ENCODE measurements around the gene LIN7A. TPM values are rescaled to one million over a fixed set of nuclear protein-coding genes. Genes with fewer than 3 reads are reported as not detected.

The LIN7A gene
- total and polyA plus RNA-seq, 2 experiments from 2014 or later = 5.2 to 9.9 TPM

- 89% methylated on average over 2 of the region's 2 CpGs for WGBS (ENCODE audit: low lambda C conversion rate, missing lambda C conversion rate)
- no peaks in the 10 kb centered on the region for H3K27me3 ChIP-seq
- H4K20me1 ChIP-seq (ENCODE audit: insufficient read depth, poor library complexity, severe bottlenecking) = no peaks in the 10 kb centered on the region
- H3K36me3 ChIP-seq (replicated peaks; ENCODE audit: insufficient read depth, low read depth) = no peaks in the 10 kb centered on the region
- H3K4me1 ChIP-seq (ENCODE audit: insufficient read depth) = no peaks in the 10 kb centered on the region
- H3K79me2 ChIP-seq = no peaks in the 10 kb centered on the region
- no peak overlapping the region for H2AFZ ChIP-seq
- DNase-seq (ENCODE audit: low spot score) = no peak
- TF ChIP-seq, protein P1, sequence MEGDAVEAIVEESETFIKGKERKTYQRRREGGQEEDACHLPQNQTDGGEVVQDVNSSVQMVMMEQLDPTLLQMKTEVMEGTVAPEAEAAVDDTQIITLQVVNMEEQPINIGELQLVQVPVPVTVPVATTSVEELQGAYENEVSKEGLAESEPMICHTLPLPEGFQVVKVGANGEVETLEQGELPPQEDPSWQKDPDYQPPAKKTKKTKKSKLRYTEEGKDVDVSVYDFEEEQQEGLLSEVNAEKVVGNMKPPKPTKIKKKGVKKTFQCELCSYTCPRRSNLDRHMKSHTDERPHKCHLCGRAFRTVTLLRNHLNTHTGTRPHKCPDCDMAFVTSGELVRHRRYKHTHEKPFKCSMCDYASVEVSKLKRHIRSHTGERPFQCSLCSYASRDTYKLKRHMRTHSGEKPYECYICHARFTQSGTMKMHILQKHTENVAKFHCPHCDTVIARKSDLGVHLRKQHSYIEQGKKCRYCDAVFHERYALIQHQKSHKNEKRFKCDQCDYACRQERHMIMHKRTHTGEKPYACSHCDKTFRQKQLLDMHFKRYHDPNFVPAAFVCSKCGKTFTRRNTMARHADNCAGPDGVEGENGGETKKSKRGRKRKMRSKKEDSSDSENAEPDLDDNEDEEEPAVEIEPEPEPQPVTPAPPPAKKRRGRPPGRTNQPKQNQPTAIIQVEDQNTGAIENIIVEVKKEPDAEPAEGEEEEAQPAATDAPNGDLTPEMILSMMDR (IDR thresholded peaks at IDR 0.05; ENCODE audit: poor library complexity) = no peak
- TF ChIP-seq EZH2phosphoT487 (IDR thresholded peaks at IDR 0.05; ENCODE audit: low read depth, severe bottlenecking, unreplicated experiment) = no peak
- TF ChIP-seq EZH2 (IDR thresholded peaks at IDR 0.05; ENCODE audit: borderline replicate concordance) = no peak
- H3K27ac ChIP-seq = no peak overlapping the region
- no peak overlapping the region for H3K4me2 ChIP-seq
- no peaks in the 10 kb centered on the region for H3K9me3 ChIP-seq (ENCODE audit: low read depth)
- no peaks in the 10 kb centered on the region for H3K9me2 ChIP-seq (replicated peaks; ENCODE audit: insufficient read depth)
- H3K4me3 ChIP-seq = no peak overlapping the region
Observed at GRCh38 chr12:80924437-80924836, 13.3 kb downstream of the LIN7A start.

- no peak overlapping the region for H3K4me2 ChIP-seq
- H3K36me3 ChIP-seq (replicated peaks; ENCODE audit: insufficient read depth, low read depth) = no peaks in the 10 kb centered on the region
- no peaks in the 10 kb centered on the region for H3K79me2 ChIP-seq
- no peaks in the 10 kb centered on the region for H3K9me3 ChIP-seq (ENCODE audit: low read depth)
- no peak overlapping the region for H2AFZ ChIP-seq
- no peaks in the 10 kb centered on the region for H3K27me3 ChIP-seq
- WGBS (ENCODE audit: low lambda C conversion rate, missing lambda C conversion rate) = 96% methylated on average over 4 of the region's 4 CpGs
- no peak for TF ChIP-seq EZH2phosphoT487 (IDR thresholded peaks at IDR 0.05; ENCODE audit: low read depth, severe bottlenecking, unreplicated experiment)
- TF ChIP-seq EZH2 (IDR thresholded peaks at IDR 0.05; ENCODE audit: borderline replicate concordance) = no peak
- TF ChIP-seq, protein P1 (IDR thresholded peaks at IDR 0.05; ENCODE audit: poor library complexity) = no peak
- H3K4me3 ChIP-seq = no peak overlapping the region
- DNase-seq (ENCODE audit: low spot score) = no peak
- H3K4me1 ChIP-seq (ENCODE audit: insufficient read depth) = no peaks in the 10 kb centered on the region
- H4K20me1 ChIP-seq (ENCODE audit: insufficient read depth, poor library complexity, severe bottlenecking) = no peaks in the 10 kb centered on the region
- no peak overlapping the region for H3K27ac ChIP-seq
- H3K9me2 ChIP-seq (replicated peaks; ENCODE audit: insufficient read depth) = no peaks in the 10 kb centered on the region
Observed at GRCh38 chr12:80920006-80920405, 17.7 kb downstream of the LIN7A start.

DNA sequence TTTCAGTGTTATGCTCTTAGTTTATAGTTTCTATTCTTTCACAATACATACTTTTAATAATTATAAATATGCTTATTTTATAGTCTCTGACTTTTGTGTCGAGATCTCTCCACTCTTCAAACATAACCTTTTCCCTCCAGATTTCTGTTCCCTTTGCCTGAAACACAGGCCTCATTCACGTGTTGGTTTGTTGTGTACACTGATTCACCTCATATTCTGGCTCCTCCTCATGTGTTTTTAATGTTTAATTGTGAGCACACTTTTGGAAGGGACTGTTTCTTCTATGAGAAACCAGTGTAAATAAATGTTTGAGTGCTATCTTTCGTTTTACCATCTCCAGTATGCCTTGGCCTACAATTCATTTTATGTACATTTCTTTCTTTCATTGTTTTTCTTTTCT is 20.1 kb downstream of the LIN7A start:
- no peaks in the 10 kb centered on the region for H3K9me2 ChIP-seq (replicated peaks; ENCODE audit: insufficient read depth)
- no peaks in the 10 kb centered on the region for H3K79me2 ChIP-seq
- H2AFZ ChIP-seq = no peak overlapping the region
- no peaks in the 10 kb centered on the region for H3K9me3 ChIP-seq (ENCODE audit: low read depth)
- WGBS (ENCODE audit: low lambda C conversion rate, missing lambda C conversion rate) = 77% methylated on average over 3 of the region's 3 CpGs
- H3K4me1 ChIP-seq (ENCODE audit: insufficient read depth) = no peaks in the 10 kb centered on the region
- no peak for DNase-seq (ENCODE audit: low spot score)
- no peak overlapping the region for H3K4me2 ChIP-seq
- TF ChIP-seq, protein P1 (IDR thresholded peaks at IDR 0.05; ENCODE audit: poor library complexity) = no peak
- TF ChIP-seq EZH2phosphoT487 (IDR thresholded peaks at IDR 0.05; ENCODE audit: low read depth, severe bottlenecking, unreplicated experiment) (no peak), EZH2 (IDR thresholded peaks at IDR 0.05; ENCODE audit: borderline replicate concordance) (no peak)
- no peak overlapping the region for H3K27ac ChIP-seq
- H3K27me3 ChIP-seq = no peaks in the 10 kb centered on the region
- H3K4me3 ChIP-seq = no peak overlapping the region
- no peaks in the 10 kb centered on the region for H4K20me1 ChIP-seq (ENCODE audit: insufficient read depth, poor library complexity, severe bottlenecking)
- H3K36me3 ChIP-seq (replicated peaks; ENCODE audit: insufficient read depth, low read depth) = no peaks in the 10 kb centered on the region
